K562 (cell line): ENCODE data around the gene SACM1L. TPM values are rescaled to one million over a fixed set of nuclear protein-coding genes. Genes with fewer than 3 reads are reported as not detected.

Experiments
- ATAC-seq: fragments of 200-7000 bp; cut with Tn5 transposase; 3 replicates; pipeline ENCODE4 v1.9.1; 2020; ENCODE audit warnings: moderate library complexity
- BruUV-seq: library from RNA; stranded (reverse); fragments of 400-500 nt; replicated peaks from 2 replicates; lab custom pipeline; 2021; lab: Mats Ljungman, UMichigan
- CTCF ChIA-PET: fragments of 300-600 bp; formaldehyde crosslinking; extraction: SDS; loops from one replicate; lab custom pipeline; 2021; ENCODE audit warnings: low intra/inter-chr PET ratio; lab: Yijun Ruan, JAX
- POLR2A ChIA-PET: fragments of 300-600, 350-650 bp; sonication (Branson Sonifier 250); formaldehyde crosslinking; extraction: SDS; loops from one replicate; lab custom pipeline; 2021; ENCODE audit warnings: antibody characterized with exemption, inconsistent platforms; lab: Yijun Ruan, JAX
- DNase-seq, 4 experiments: peaks; one replicate each; pipeline versions ENCODE4 v3.0.0 to v3.0.0-alpha.2; 2011 to 2018; ENCODE audit warnings: low spot score in 3 of 4, mixed read lengths in 3 of 4; ENCODE audit errors: extremely low read depth in 1 of 4
- FAIRE-seq: peaks from 2 replicates; lab custom pipeline; 2011; peaks lifted over from hg19 to GRCh38; lab: Jason Lieb, UNC
- H2AFZ ChIP-seq: 2 replicates; pipeline ENCODE4 v1.6.0; 2011; ENCODE audit warnings: low read depth, low read length, control low read depth, inconsistent platforms
- H3K27ac ChIP-seq: fragments of 200-600 bp; 3 replicates; pipeline ENCODE4 v1.8.0; 2011; ENCODE audit warnings: low read depth, mild to moderate bottlenecking, control low read depth, inconsistent platforms, low read length, moderate library complexity, mixed read lengths; ENCODE audit errors: extremely low read depth
- H3K27me3 ChIP-seq, 2 experiments: fragments of 300-600 bp in 1 of 2; 2 replicates in 1 of 2; 3 replicates in 1 of 2; pipeline versions ENCODE4 v1.6.0 to v1.8.0; 2011; ENCODE audit warnings: inconsistent platforms in 2 of 2, low read length in 2 of 2, mild to moderate bottlenecking in 1 of 2, mixed read lengths in 1 of 2, moderate library complexity in 1 of 2; ENCODE audit not compliant: control insufficient read depth in 2 of 2, insufficient read depth in 2 of 2
- H3K36me3 ChIP-seq: fragments of 300-600 bp; 3 replicates; pipeline ENCODE4 v1.8.0; 2011; ENCODE audit warnings: mild to moderate bottlenecking, low read length, inconsistent platforms; ENCODE audit not compliant: control insufficient read depth, insufficient read depth
- H3K4me1 ChIP-seq, 2 experiments: fragments of 200-600 bp in 1 of 2; replicated peaks in 1 of 2; 2 replicates in 1 of 2; 3 replicates in 1 of 2; pipeline versions ENCODE4 v1.5.1 to v1.8.0; 2011; ENCODE audit warnings: inconsistent platforms in 2 of 2, low read length in 2 of 2, mild to moderate bottlenecking in 1 of 2, mixed read lengths in 1 of 2, moderate library complexity in 1 of 2; ENCODE audit not compliant: control insufficient read depth in 2 of 2, insufficient read depth in 2 of 2
- H3K4me2 ChIP-seq: 2 replicates; pipeline ENCODE4 v1.6.1; 2011; ENCODE audit warnings: low read length, control low read depth, inconsistent platforms, mixed read lengths; ENCODE audit not compliant: insufficient read depth
- H3K4me3 ChIP-seq: fragments of 200-600 bp; sonication (generic), shearing (Covaris generic); 2 replicates; pipeline ENCODE4 v1.5.1; 2016; ENCODE audit warnings: control low read depth, inconsistent platforms
- H3K79me2 ChIP-seq: fragments of 200-600 bp; 3 replicates; pipeline ENCODE4 v1.8.0; 2011; ENCODE audit warnings: low read length, inconsistent platforms; ENCODE audit not compliant: control insufficient read depth, insufficient read depth
- H3K9ac ChIP-seq, 2 experiments: 2 replicates each; pipeline versions ENCODE4 v1.6.0 to v1.6.1; 2011; ENCODE audit warnings: low read depth in 2 of 2, low read length in 2 of 2, control low read depth in 1 of 2, inconsistent platforms in 1 of 2, mild to moderate bottlenecking in 1 of 2, mixed read lengths in 1 of 2; ENCODE audit not compliant: insufficient read depth in 1 of 2
- H3K9me1 ChIP-seq: one replicate; pipeline ENCODE4 v1.6.0; 2011; ENCODE audit warnings: inconsistent platforms, mild to moderate bottlenecking, low read length, moderate library complexity; ENCODE audit not compliant: control insufficient read depth, insufficient read depth
- H3K9me3 ChIP-seq: replicated peaks from 2 replicates; pipeline ENCODE4 v1.5.1; 2011; ENCODE audit warnings: low read depth, low read length, inconsistent platforms; ENCODE audit not compliant: control insufficient read depth, insufficient read depth
- H4K20me1 ChIP-seq: replicated peaks from 2 replicates; pipeline ENCODE4 v1.6.1; 2011; ENCODE audit warnings: low read length, inconsistent platforms, mixed read lengths; ENCODE audit not compliant: control insufficient read depth, insufficient read depth
- CCNT2 ChIP-seq: IDR thresholded peaks from 2 replicates; pipeline ENCODE4 v1.6.1; 2011; ENCODE audit warnings: borderline replicate concordance, low read depth, mild to moderate bottlenecking, moderate library complexity, mixed read lengths, low read length; ENCODE audit not compliant: insufficient read length; ENCODE audit errors: extremely low read depth
- DPF2 ChIP-seq: fragments of 450-650 bp; IDR thresholded peaks from 2 replicates; pipeline ENCODE4 v1.6.1; 2016
- ELF1 ChIP-seq: fragments of 200-800 bp; sonication (Bioruptor generic); IDR thresholded peaks from 2 replicates; pipeline ENCODE4 v1.6.1; 2016; ENCODE audit warnings: missing genetic modification characterization, missing compliant biosample characterization
- KLF13 ChIP-seq: fragments of 450-650 bp; IDR thresholded peaks from 2 replicates; pipeline ENCODE4 v1.6.1; 2016; ENCODE audit warnings: missing genetic modification characterization, low read depth, mild to moderate bottlenecking, missing compliant biosample characterization, moderate library complexity, borderline replicate concordance
- MCM5 ChIP-seq: fragments of 450-650 bp; IDR thresholded peaks from 2 replicates; pipeline ENCODE4 v1.6.1; 2016; ENCODE audit warnings: low read depth
- POLR2AphosphoS2 ChIP-seq: IDR thresholded peaks from 2 replicates; pipeline ENCODE4 v1.6.1; 2012; ENCODE audit warnings: low read length, improper control_type of control experiment
- RBM34 ChIP-seq: fragments of 200-400 bp; formaldehyde crosslinking; IDR thresholded peaks from 2 replicates; pipeline ENCODE4 v1.6.1; 2018; ENCODE audit warnings: low read length, borderline replicate concordance; ENCODE audit not compliant: insufficient read depth
- SMARCB1 ChIP-seq: IDR thresholded peaks from 2 replicates; pipeline ENCODE4 v1.6.1; 2011; ENCODE audit warnings: improper control_type of control experiment, low read depth; ENCODE audit not compliant: insufficient read length
- SP2 ChIP-seq: IDR thresholded peaks from 2 replicates; pipeline ENCODE4 v1.6.1; 2011; ENCODE audit warnings: mild to moderate bottlenecking, low read depth, low read length, moderate library complexity; ENCODE audit not compliant: poor library complexity, severe bottlenecking; ENCODE audit errors: extremely low read depth
- TSHZ1 ChIP-seq: fragments of 250-450 bp; sonication (Bioruptor Pico); IDR thresholded peaks from 2 replicates; pipeline ENCODE4 v1.4.0; 2020; ENCODE audit warnings: mild to moderate bottlenecking, moderate library complexity
- ZFX ChIP-seq: sonication (generic); formaldehyde crosslinking; IDR thresholded peaks from 2 replicates; pipeline ENCODE4 v1.8.0; 2022; ENCODE audit warnings: mild to moderate bottlenecking, missing genetic modification reagents, moderate library complexity
- ZNF280A ChIP-seq: fragments of 450-650 bp; IDR thresholded peaks from 2 replicates; pipeline ENCODE4 v1.6.1; 2018; ENCODE audit warnings: mild to moderate bottlenecking, low read depth; ENCODE audit not compliant: partially characterized antibody
- ZNF280B ChIP-seq: fragments of 250-450 bp; sonication (Bioruptor Pico); IDR thresholded peaks from 2 replicates; pipeline ENCODE4 v1.5.1; 2021; ENCODE audit warnings: mild to moderate bottlenecking
- ZNF324 ChIP-seq: fragments of 250-450 bp; sonication (Bioruptor Pico); IDR thresholded peaks from 2 replicates; pipeline ENCODE4 v1.4.0; 2020; ENCODE audit warnings: mild to moderate bottlenecking
- ZNF41 ChIP-seq: fragments of 250-450 bp; sonication (Bioruptor Pico); conservative IDR thresholded peaks from 2 replicates; pipeline ENCODE4 v1.4.0; 2020; ENCODE audit warnings: mild to moderate bottlenecking
- ZNF830 ChIP-seq: fragments of 250-450 bp; sonication (Bioruptor Pico); IDR thresholded peaks from 2 replicates; pipeline ENCODE4 v1.5.0; 2021; ENCODE audit warnings: mild to moderate bottlenecking
- WGBS: fragments of 100-300 bp; shearing (Covaris generic); methylation state at CpG from one replicate; pipeline ENCODE4 v1.1.6; 2016; ENCODE audit warnings: low coverage, mixed read lengths; ENCODE audit not compliant: insufficient coverage; ENCODE audit errors: missing lambda C conversion rate; 5-methylcytosine and 5-hydroxymethylcytosine counted together
- in situ Hi-C: fragments of 300-500 bp; cut with MboI; formaldehyde crosslinking; loops from 4 replicates; pipeline ENCODE4 v1.15.0; 2018; ENCODE audit warnings: inconsistent platforms, mixed read lengths
- intact Hi-C: fragments of 100-400 bp; cut with micrococcal nuclease; formaldehyde crosslinking; loops from 2 replicates; pipeline ENCODE4 v1.14.2; 2022
- polyA plus RNA-seq, 8 experiments: library from polyadenylated mRNA; depleted of rRNA in 4 of 8; stranded (reverse) in 5 of 8; unstranded in 3 of 8; fragments of >200 nt; fragmentation: Nextera tagmentation in 2 of 8; fragmentation: Illumina TruSeq in 1 of 8; extraction: Ambion mirVana in 2 of 8; extraction: Trizol in 1 of 8; gene quantifications; 2 replicates each; pipeline versions ENCODE4 v1.2.1 to v1.2.3, GENCODE V29; 2011 to 2014; ENCODE audit warnings: inconsistent platforms in 1 of 8, missing spikeins in 1 of 8
- total RNA-seq, 7 experiments: library from RNA; depleted of rRNA in 6 of 7; stranded (reverse); fragments of >200 nt in 6 of 7; fragmentation: Illumina TruSeq in 2 of 7; extraction: Trizol in 2 of 7; gene quantifications; 2 replicates each; pipeline versions ENCODE4 v1.2.1 to v1.2.3, GENCODE V29; 2011 to 2021; ENCODE audit warnings: low replicate concordance in 1 of 7

Gene SACM1L
- total and polyA plus RNA-seq, 9 of the 15 experiments (the other 6 are each of a cell fraction or from before 2014, with no cell fraction given) = 25.7 to 67.2 (median 40.3) TPM

DNA sequence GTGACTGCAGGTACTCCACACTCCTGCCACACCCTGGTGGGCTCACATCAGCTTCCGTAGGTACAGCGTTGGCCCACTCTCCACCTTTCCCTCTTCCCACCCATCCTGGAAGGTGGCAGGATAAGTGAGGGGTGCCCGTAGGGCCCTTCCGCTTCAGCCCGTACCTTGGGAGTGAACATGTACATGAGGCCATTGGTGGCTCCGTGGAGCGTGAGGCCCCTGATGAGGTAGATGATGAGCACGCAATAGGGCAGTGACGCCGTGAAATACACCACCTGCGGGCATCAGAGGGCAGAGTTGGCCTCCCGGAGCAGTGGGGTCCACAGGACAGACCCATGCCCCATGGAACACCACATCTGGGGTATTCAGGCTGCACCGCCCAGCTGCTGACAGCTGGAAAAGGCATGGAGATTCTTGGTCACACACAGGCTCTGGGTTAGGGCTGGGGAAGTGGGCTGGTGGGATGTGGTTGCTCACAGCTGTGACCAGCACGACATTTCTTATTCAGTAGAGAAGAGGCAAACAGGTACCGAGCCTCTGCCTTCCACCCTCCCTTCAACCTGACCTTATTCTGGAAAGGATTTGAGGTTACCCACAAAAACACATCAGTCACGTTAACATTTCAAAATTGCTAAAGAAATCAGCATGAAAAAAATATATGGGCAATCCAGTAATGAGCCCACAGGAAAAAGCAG is 83.3 kb downstream of the SACM1L start:
- BruUV-seq = no TSS peak
- in situ Hi-C loops = no loop called here
- intact Hi-C loops = no loop called here
- DNase-seq (no peak), FAIRE-seq (no peak), ATAC-seq (no peak)
- Histone ChIP-seq H3K9me3 (no peaks in the 10 kb centered on the region), H3K4me1 (0 out of 5 replicates have a peak, but pooled peaks cover 0 to 3% of the 10 kb centered on the region in 2 experiments), H3K4me2 (no peak overlapping the region), H3K4me3 (no peak overlapping the region), H3K9ac (no peak overlapping the region), H3K27me3 (peaks cover 33 to 59% of the 10 kb centered on the region in 2 experiments; a peak in 4 of 5 replicates), H3K27ac (no peak overlapping the region), H3K79me2 (no peaks in the 10 kb centered on the region), H3K9me1 (no peaks in the 10 kb centered on the region), H2AFZ (no peak overlapping the region), H4K20me1 (no peaks in the 10 kb centered on the region; the same call in 1 of the 2 replicates), H3K36me3 (no peaks in the 10 kb centered on the region)
- 2% methylated on average over 16 of the region's 16 CpGs for WGBS
- CTCF ChIA-PET = interaction anchor here (0.7 kb wide), 1 partner anchor 451 kb away, joined by 3 read pairs; no protein-coding TSS in a partner anchor
- POLR2A ChIA-PET = interaction anchor here (0.6 to 1.0 kb wide), 2 partner anchors 11 to 252 kb away, joined by 3 to 4 read pairs; no protein-coding TSS in a partner anchor
- TF ChIP-seq MCM5 (no peak), ZNF830 (no peak), ZNF41 (no peak), DPF2 (no peak), ELF1 (tag) (no peak), ZFX (no peak), ZNF324 (CRISPR knock-in tag) (no peak), CCNT2 (no peak), TSHZ1 (CRISPR knock-in tag) (no peak), SMARCB1 (no peak), RBM34 (no peak), SP2 (no peak), ZNF280B (no peak), KLF13 (tag) (no peak), ZNF280A (no peak), POLR2AphosphoS2 (no peak)
